Fibroblast of skin of abdomen (primary cell): Measurements from ENCODE around the gene ZMYND10.

Experiments used
- DNase-seq: peaks from one replicate; pipeline ENCODE4 v3.0.0-alpha.2; 2013

The ZMYND10 gene

DNA sequence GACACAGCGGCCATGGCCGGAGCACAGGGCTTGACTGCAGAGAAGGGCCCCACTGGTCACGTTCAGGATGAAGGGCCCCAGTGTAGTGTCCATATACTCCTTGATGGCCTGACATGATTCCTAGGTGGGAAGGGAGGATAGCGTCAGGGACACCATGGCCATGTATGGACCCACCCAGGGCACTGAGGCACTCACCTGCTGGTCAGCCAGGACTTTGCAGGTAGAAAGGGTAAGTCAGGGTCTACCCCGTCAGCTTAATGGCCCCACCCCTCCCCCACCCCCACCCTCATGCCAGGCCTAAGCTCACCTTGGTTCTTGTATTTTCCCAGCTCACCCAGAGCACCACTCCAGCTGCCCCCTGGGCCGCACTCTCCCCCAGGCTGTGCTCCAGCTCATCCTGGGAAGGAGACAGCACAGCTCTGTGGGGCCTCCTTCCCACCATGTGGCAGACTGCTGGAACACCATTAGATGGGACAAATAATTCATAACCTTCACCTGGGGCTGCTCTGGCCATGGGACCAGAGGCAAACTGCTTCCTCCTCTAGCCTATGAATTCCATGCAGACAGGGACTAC, 44.8 kb downstream of the ZMYND10 start:
- no peak for DNase-seq

DNA sequence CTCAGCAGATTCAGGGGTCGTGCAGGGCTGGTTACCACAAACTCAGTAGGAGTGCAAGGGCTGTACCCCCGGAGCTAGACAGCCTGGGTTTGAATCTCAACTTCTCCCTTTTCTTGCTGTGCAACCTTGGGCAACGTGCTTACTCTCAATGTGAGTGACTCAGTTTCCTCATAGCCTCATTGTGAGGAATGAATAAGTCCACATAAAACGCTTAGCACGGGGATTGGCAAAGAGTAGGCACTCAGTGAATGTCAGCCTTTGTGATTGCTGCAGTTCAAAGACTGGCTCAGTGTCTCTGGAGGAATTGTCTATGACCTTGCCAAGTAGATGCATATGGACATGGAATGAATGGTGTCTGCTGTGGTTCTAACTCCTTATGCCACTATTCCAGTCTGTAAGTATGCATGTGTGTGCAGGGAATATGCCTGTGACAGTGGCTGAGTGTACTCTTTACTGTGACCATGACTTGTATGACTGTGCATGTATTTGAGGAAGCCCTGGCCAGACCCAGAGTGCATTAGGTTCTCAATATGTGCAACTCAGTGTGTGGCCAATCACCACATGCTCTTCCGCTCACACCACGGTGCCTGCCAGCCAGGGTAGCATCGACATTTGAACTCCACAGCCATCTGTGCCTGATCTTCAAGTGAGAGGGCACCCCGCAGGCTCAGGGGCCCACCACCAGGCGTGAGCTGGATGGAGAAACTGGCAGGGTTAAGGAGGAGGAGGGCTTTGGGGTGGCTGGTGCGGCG, 45.4 kb downstream of the ZMYND10 start:
- DNase-seq: peak; percentile 24

- no peak for DNase-seq
Observed at GRCh38 chr3:50299638-50299928, 45.9 kb downstream of the ZMYND10 start.

DNA sequence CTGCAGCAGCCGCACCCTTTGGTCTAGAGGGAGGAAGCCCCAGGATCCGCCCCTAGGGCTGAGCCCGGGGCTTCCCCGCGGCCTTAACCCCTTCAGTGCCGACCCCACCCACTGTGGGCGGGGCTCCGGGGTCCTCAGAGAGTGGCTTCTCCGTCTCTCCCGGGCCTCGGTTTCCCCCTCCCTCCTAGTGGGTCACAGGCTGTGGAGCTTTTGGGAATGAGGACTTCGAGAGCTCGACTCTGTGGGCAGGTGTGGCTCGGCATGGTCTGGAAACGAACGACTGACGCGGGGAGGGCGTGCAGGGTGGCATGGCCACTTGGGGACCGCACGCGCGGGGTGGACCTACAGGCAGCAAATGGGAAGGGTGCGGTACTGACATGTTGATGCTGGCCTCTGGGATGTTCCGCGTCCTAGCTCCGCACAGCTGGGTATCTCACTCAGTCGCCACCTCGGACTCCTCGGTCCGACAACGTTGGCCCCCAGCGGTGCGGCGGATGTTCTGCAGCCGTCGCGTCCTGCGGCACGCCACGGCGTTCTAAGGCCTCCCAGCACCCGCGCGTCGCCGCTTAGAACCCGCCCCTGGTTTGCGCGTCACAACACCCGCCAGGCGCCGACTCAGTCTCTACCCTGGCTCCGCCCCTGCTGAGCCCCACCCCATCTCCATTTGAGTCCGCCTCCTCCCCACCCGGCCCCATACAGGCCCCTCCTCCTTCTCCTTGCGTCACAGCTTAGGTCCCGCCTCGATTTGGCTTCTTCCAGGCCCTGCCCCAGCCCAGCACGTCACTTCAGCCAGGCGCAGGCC, 46.5 kb downstream of the ZMYND10 start, which contains the start of the genes HYAL3 and NAA80:
TSS of gene HYAL3 (minus strand) at position 570 of the 802 bp plus-strand sequence. CDS start 3,803 bp downstream, outside the sequence.
TSS of gene NAA80 (minus strand) at position 570 of the 802 bp plus-strand sequence. CDS start 1,942 bp downstream, outside the sequence.
- peak; percentile 99 for DNase-seq

- DNase-seq: no peak
Observed at GRCh38 chr3:50297896-50298725, 47.4 kb downstream of the ZMYND10 start.

GRCh38 chr3:50297384-50297775, 48.2 kb downstream of the ZMYND10 start:
- no peak for DNase-seq

DNA sequence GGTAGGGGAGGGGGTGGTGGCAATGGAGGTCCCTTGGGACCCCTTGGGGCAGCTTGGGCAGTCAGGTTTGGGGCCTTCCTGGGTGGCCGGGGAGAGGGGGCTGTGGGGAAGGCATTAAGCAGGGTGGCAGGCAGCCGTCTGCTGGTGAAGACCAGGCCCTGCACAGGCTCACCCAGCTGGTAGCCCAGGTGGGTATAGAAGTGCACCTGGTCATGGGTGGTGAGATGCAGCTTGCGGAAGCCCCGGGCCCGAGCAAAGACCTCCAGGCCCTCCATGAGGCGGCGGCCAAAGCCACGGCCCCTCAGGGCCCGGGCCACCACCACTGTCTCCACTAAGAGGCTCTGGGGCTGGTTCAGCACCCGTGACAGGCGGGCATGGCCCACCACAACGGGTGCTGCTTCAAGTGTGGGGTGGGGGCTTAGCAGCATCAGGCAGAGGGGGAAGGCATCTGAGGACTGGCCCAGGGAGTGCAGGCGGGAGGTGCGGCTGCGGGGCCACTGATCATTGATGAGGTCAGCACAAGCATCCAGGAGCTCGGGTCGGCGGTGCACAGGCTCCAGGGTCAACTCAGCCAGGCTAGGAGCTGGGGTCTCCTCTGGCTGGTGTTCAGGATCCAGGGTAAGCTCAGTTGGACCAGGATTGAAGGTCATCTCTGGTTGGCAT, 48.7 kb downstream of the ZMYND10 start:
- no peak for DNase-seq

DNA sequence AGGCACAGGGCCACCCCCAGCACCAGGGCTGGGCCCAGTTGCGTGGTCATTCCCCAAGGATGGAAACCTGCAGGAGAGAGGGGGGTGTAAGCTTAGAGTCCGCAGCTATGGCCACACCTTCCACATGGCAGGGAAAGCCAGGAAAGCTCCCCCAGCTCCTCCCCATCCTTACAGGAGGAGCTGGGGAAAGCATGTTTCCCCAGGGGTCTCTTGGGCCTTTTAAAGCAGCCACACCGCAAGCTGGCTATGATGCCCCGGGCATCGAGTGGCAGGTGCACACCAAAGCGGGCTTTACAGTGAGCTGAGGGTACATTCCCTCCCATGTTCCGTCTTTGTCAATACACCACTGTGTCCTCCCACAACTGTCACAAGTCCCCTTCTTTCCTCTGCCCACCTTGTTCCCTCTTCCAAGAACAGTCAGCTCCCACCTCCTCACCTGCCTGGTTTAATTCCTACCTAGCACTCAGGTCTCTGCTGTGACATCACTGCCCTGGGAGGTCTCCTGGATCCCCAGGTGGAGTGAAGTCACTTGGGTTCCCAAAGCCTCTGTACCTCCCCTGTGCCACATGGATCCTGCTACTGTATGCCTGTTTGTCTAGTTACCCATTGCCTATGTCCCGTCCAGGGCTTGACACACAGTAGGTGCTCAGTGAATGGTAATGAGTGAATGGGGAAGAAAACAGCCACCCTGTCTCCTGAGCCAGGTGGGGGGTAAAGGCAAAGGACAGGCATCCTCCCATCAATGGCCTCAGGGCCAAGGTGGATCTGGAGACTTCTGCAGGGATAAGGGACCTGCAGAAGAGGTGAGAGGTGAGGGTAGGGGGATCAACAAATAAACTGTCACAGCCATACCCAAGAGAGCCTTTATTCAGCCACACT, 49.7 kb downstream of the ZMYND10 start:
- no peak for DNase-seq

GRCh38 chr3:50294492-50295403, 50.8 kb downstream of the ZMYND10 start:
- no peak for DNase-seq

- no peak for DNase-seq
Observed at GRCh38 chr3:50294089-50294488, 51.4 kb downstream of the ZMYND10 start.

DNA sequence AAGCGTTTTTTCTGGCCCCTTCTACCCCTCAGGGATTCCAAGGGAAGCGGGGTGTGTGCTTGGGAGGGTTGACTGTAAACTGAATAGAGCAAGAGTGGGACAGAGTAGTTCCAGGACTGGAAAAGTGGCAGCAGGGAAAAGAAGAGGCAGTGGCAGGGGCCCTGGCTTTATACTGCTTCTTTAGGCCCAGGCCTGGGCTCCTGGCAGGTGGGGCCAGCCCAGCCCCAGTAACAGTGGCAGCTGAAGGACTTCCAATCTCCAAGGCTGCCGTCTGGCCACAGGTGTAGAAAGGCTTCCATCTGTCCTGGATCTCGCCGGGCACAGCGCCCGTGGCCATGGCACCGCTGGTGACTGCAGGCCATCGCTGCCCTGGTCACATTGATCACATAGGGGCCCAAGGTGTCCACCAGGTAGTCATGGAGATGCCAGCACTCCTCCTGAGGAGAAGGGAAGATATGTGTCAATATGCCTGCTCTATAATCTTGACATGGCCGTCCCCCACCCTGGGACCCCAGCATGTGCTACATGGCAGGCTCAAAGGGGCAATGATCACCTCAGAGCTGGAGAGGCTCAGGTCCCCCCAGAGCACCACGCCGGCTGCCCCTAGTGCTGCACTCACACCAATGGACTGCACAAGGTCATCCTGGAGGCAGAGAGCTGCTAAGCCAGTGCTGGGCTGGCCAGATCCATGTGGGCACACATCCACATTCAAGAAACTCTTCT, 52.3 kb downstream of the ZMYND10 start:
- no peak for DNase-seq

DNA sequence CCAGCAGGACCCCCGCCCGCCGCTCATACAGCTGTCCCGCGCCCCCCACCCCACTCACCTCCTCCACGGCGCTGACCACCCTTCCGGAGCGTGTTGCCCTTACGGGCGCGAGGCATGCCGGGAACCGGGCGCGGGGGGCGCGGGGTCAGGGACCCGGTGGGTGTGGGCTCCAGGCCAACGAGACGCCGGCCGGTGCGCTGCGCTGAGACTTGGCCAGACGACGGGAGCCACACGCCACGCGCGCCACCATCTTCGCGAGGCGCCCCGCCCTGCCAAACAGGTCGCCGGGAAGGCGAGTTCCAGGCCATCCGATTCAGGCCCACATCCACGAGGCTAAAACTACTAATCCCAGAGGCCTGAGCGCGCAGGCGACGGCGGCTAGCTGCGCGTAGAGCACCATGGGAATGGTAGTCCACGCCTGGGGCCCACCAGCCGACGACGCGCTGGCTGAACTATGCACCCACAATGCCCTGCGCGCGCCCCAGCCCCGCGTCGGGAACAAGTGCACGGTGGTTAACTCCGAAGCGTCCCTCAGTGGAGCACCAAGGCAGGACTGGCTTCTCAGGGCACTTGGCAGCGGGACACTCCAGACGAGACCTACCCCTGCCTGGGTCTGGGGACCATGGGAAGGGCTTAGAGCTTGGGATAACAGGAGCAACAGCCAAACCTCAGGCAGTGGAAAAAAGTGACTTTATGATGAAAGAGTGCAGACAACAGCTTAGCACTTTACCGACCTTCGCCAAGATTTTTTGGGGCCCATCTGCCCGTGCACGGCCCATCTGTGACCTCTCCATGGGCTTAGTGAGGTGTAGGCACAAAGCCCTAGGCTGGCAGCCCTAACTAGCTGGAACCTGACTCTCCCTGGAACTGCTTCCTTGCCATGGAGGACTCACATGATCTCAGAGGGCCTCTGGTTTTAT, 53.1 kb downstream of the ZMYND10 start, which contains the start of gene IFRD2:
TSS of gene IFRD2 (minus strand) at position 271 of the 920 bp plus-strand sequence. CDS start at position 116, 155 bp downstream.
- peak; percentile 97 for DNase-seq
